GM23248 (cell line): ENCODE measurements around the gene FBXO11. TPM values are rescaled to one million over a fixed set of nuclear protein-coding genes. Genes with fewer than 3 reads are reported as not detected.
"Not testable (repeated sequence)": the region's sequence is repeated elsewhere in the genome, so short reads cannot be mapped to it uniquely, and the experiment has no call there.

Source experiments
- DNase-seq: peaks from one replicate; pipeline ENCODE4 v3.0.0-alpha.2; 2015
- H2AFZ ChIP-seq: fragments of 200-600 bp; sonication (generic); 2 replicates; pipeline ENCODE4 v1.6.1; 2016; ENCODE audit warnings: antibody characterized with exemption
- H3F3A ChIP-seq: fragments of 200-600 bp; sonication (generic); 2 replicates; pipeline ENCODE4 v1.6.1; 2016; ENCODE audit warnings: mild to moderate bottlenecking, antibody characterized with exemption, mixed run types; ENCODE audit not compliant: insufficient read depth
- H3K27ac ChIP-seq: fragments of 200-600 bp; sonication (generic); 2 replicates; pipeline ENCODE4 v1.5.1; 2016; ENCODE audit warnings: mild to moderate bottlenecking
- H3K27me3 ChIP-seq: fragments of 200-600 bp; sonication (generic); replicated peaks from 2 replicates; pipeline ENCODE4 v1.6.1; 2016; ENCODE audit warnings: mild to moderate bottlenecking; ENCODE audit not compliant: insufficient read depth
- H3K36me3 ChIP-seq: fragments of 200-600 bp; sonication (generic); 2 replicates; pipeline ENCODE4 v1.6.1; 2016; ENCODE audit warnings: low read depth, mild to moderate bottlenecking
- H3K4me1 ChIP-seq: fragments of 200-600 bp; sonication (generic); 2 replicates; pipeline ENCODE4 v1.6.1; 2016; ENCODE audit warnings: mild to moderate bottlenecking; ENCODE audit not compliant: insufficient read depth
- H3K4me2 ChIP-seq: fragments of 200-600 bp; sonication (generic); one replicate; pipeline ENCODE4 v1.6.1; 2016; ENCODE audit warnings: mild to moderate bottlenecking; ENCODE audit not compliant: unreplicated experiment
- H3K4me3 ChIP-seq: fragments of 200-600 bp; sonication (generic); 2 replicates; pipeline ENCODE4 v1.5.1; 2016; ENCODE audit warnings: mild to moderate bottlenecking
- H3K79me2 ChIP-seq: fragments of 200-600 bp; sonication (generic); 2 replicates; pipeline ENCODE4 v1.6.1; 2016; ENCODE audit warnings: mild to moderate bottlenecking; ENCODE audit not compliant: insufficient read depth
- H3K9ac ChIP-seq: fragments of 200-600 bp; sonication (generic); 2 replicates; pipeline ENCODE4 v1.6.1; 2016; ENCODE audit warnings: mild to moderate bottlenecking
- H3K9me2 ChIP-seq: fragments of 200-600 bp; sonication (generic); 2 replicates; pipeline ENCODE4 v1.6.1; 2016; ENCODE audit warnings: mixed run types, mild to moderate bottlenecking, moderate library complexity; ENCODE audit not compliant: insufficient read depth
- H3K9me3 ChIP-seq: fragments of 200-600 bp; sonication (generic); one replicate; pipeline ENCODE4 v1.6.1; 2017; ENCODE audit warnings: low read depth
- H4K20me1 ChIP-seq: fragments of 200-600 bp; sonication (generic); 2 replicates; pipeline ENCODE4 v1.6.0; 2016; ENCODE audit not compliant: insufficient read depth
- EZH2 ChIP-seq: fragments of 200-600 bp; sonication (generic); IDR thresholded peaks from 2 replicates; pipeline ENCODE4 v1.6.1; 2018; ENCODE audit warnings: antibody characterized with exemption, mild to moderate bottlenecking; ENCODE audit not compliant: insufficient read depth, poor library complexity, severe bottlenecking
- EZH2phosphoT487 ChIP-seq: fragments of 200-600 bp; sonication (generic); IDR thresholded peaks from 2 replicates; pipeline ENCODE4 v1.6.1; 2018; ENCODE audit warnings: antibody characterized with exemption, moderate library complexity, mild to moderate bottlenecking, low read depth; ENCODE audit not compliant: insufficient read depth
- WGBS, 2 experiments: methylation state at CpG; one replicate each; pipeline ENCODE4 v1.1.6; 2015 to 2017; ENCODE audit warnings: low lambda C conversion rate in 2 of 2, low coverage in 1 of 2; ENCODE audit errors: missing lambda C conversion rate in 2 of 2; 5-methylcytosine and 5-hydroxymethylcytosine counted together
- in situ Hi-C: fragments of 300-500 bp; cut with MboI; formaldehyde crosslinking; loops from 2 replicates; pipeline ENCODE4 v1.15.0; 2020
- polyA plus RNA-seq: library from polyadenylated mRNA; unstranded; fragments of >200 nt; fragmentation: Nextera tagmentation; extraction: Ambion mirVana; gene quantifications from 2 replicates; pipeline ENCODE4 v1.2.1, GENCODE V29; 2016
- total RNA-seq: library from RNA; depleted of rRNA; stranded (reverse); fragments of >200 nt; shearing (Covaris generic); gene quantifications from 2 replicates; pipeline ENCODE4 v1.2.3, GENCODE V29; 2014

FBXO11 gene
- total and polyA plus RNA-seq, 2 experiments from 2014 or later = 15.7 to 25.8 TPM

DNA sequence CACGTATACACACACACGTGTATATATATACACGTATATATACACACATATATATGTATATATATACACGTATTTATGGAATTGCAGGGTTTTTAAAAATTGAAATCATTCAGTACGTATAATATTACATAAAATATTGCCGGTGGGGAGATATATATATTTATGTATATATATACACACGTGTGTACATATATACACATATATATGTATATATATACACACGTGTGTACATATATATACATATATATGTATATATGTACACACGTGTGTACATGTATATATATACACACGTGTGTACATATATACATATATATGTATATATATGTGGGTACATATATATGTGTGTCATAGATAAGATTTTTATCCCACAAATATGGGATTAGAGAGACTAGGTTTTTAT, 5.4 kb downstream of the FBXO11 start:
- no peaks in the 10 kb centered on the region for H3K27me3 ChIP-seq
- H3K79me2 ChIP-seq = peaks cover 96% of the 10 kb centered on the region
- H3F3A ChIP-seq = peaks cover 26% of the 10 kb centered on the region
- no peaks in the 10 kb centered on the region for H3K9me2 ChIP-seq
- no peaks in the 10 kb centered on the region for H3K36me3 ChIP-seq
- peaks cover 38% of the 10 kb centered on the region for H4K20me1 ChIP-seq
- no peak overlapping the region for H3K4me2 ChIP-seq
- TF ChIP-seq EZH2 = no peak
- no peak for TF ChIP-seq EZH2phosphoT487
- no peak overlapping the region for H3K27ac ChIP-seq
- in situ Hi-C loops = no loop called here
- H3K4me3 ChIP-seq = no peak overlapping the region
- H2AFZ ChIP-seq = no peak overlapping the region
- H3K9ac ChIP-seq = no peak overlapping the region
- no peak for DNase-seq
- no peaks in the 10 kb centered on the region for H3K9me3 ChIP-seq
- WGBS, 2 experiments = 70 to 82% methylated on average over 9 to 10 of the region's 10 CpGs
- H3K4me1 ChIP-seq = peaks cover 46% of the 10 kb centered on the region

DNA sequence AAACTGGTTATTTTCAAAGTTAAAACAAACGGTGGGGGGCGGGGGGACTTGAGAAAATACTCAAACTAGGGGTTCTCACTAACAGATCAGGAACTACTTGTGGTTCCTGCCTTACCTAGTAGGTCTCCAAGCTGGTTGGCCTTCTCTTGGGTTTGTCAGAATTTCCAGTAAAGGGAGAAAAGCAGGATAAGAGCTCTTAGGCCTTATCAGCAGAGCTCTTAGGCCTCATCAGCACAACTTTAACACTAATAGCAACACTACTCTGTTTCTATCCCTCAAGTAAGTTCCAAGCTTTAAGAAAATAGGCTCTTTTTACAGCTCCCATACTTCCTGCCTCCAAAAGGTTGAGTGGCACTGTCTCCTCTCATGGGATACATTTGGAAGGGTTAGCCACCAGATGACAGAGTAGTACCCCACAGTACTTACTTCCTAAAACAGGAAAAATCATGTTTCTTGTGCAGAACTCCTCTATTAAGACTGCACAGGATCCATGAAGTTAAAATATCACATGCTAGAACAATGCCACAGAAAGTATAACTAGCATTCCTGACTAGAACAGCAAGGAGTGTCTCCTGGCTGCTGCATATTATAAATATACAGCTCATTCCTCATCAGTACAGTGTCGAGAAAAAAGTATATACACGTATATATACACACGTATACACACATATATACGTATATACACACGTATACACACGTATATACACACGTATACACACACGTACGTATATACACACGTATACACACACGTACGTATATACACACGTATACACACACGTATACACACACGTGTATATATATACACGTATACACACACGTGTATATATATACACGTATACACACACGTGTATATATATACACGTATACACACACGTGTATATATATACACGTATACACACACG, 6.1 kb downstream of the FBXO11 start:
- H2AFZ ChIP-seq = no peak overlapping the region
- peaks cover 26% of the 10 kb centered on the region for H3F3A ChIP-seq
- TF ChIP-seq EZH2 = no peak
- no peak for TF ChIP-seq EZH2phosphoT487
- DNase-seq = peak; percentile 22
- H3K9ac ChIP-seq = no peak overlapping the region
- H3K9me3 ChIP-seq = no peaks in the 10 kb centered on the region
- in situ Hi-C loops = no loop called here
- 67 to 77% methylated on average over 11 to 25 of the region's 25 CpGs for WGBS, 2 experiments
- H3K79me2 ChIP-seq = peaks cover 99% of the 10 kb centered on the region
- no peak overlapping the region for H3K4me2 ChIP-seq
- H3K36me3 ChIP-seq = no peaks in the 10 kb centered on the region
- peaks cover 46% of the 10 kb centered on the region for H3K4me1 ChIP-seq
- no peak overlapping the region for H3K4me3 ChIP-seq
- H4K20me1 ChIP-seq = peaks cover 38% of the 10 kb centered on the region
- no peaks in the 10 kb centered on the region for H3K9me2 ChIP-seq
- 0 out of 2 replicates have a peak overlapping the region, but pooled peaks have one; percentile 7 for H3K27ac ChIP-seq
- H3K27me3 ChIP-seq = no peaks in the 10 kb centered on the region

- Histone ChIP-seq H3K4me2 (peak overlapping the region; percentile 66), H3K36me3 (no peaks in the 10 kb centered on the region), H4K20me1 (peaks cover 30% of the 10 kb centered on the region), H3K27me3 (no peaks in the 10 kb centered on the region), H3K9me2 (no peaks in the 10 kb centered on the region), H3K9ac (peak overlapping the region; percentile 6; the same call in 1 of the 2 replicates), H3K4me1 (peaks cover 46% of the 10 kb centered on the region), H3F3A (peaks cover 14% of the 10 kb centered on the region; the same call in 1 of the 2 replicates), H2AFZ (no peak overlapping the region), H3K79me2 (peaks cover 100% of the 10 kb centered on the region), H3K9me3 (no peaks in the 10 kb centered on the region), H3K27ac (peak overlapping the region; percentile 17), H3K4me3 (peak overlapping the region; percentile 43)
- DNase-seq = peak; percentile 16
- in situ Hi-C loops = no loop called here
- 25 to 27% methylated on average over 4 of the region's 4 CpGs for WGBS, 2 experiments
- no peak for TF ChIP-seq EZH2phosphoT487
- TF ChIP-seq EZH2 = no peak
Measured at GRCh38 chr2:47897883-47898731, 8.2 kb downstream of the FBXO11 start.

DNA sequence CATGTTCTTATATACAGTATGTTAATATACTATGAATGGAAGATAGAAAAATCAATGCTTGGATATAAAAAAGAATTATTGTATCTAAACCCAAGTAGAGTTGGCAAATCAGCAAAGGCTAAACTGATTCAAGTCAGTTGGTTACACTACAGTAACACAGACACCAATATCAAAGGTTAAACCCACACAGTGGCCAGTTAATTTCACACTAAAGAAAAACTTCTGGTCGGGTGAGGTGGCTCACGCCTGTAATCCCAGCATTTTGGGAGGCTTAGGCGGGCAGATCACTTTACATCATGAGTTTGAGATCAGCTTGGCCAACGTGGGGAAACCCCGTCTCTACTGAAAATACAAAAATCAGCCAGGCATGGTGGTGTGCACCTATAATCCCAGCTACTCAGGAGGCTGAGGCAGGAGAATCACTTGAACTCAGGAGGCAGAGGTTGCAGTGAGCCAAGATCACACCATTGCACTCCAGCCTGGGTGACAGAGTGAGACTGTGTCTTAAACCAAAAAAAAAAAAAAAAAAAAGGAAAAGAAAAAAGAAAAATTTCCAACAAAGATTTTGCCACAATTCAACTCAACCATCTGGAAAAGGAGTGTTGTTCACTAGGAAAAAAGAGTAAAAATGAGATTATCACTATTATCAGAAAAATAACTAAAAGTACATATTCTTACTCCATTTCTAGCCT, 9.0 kb downstream of the FBXO11 start:
- peaks cover 100% of the 10 kb centered on the region for H3K79me2 ChIP-seq
- H3K9me3 ChIP-seq, H3K9me2 ChIP-seq, DNase-seq, H3K36me3 ChIP-seq, in situ Hi-C loops, H3F3A ChIP-seq, H3K27me3 ChIP-seq, H2AFZ ChIP-seq: not testable (repeated sequence)
- peak overlapping the region; percentile 6; the same call in 1 of the 2 replicates for H3K9ac ChIP-seq
- H4K20me1 ChIP-seq = peaks cover 26% of the 10 kb centered on the region
- H3K4me3 ChIP-seq = peak overlapping the region; percentile 43
- peaks cover 44% of the 10 kb centered on the region for H3K4me1 ChIP-seq
- H3K4me2 ChIP-seq = peak overlapping the region; percentile 66
- H3K27ac ChIP-seq = peak overlapping the region; percentile 17; the same call in 1 of the 2 replicates
- WGBS, 2 experiments = 97 to 99% methylated on average over 5 of the region's 5 CpGs
